H1 (cell line): Measurements from ENCODE around the gene APEH. TPM values are rescaled to one million over a fixed set of nuclear protein-coding genes. Genes with fewer than 3 reads are reported as not detected.

Experiments
- CTCF ChIA-PET: fragments of 300-600 bp; sonication (Branson Sonifier 250); formaldehyde crosslinking; loops from one replicate; lab custom pipeline; 2021; ENCODE audit not compliant: partially characterized antibody; lab: Charles Lee
- POLR2A ChIA-PET: fragments of 300-600 bp; sonication (Branson Sonifier 250); formaldehyde crosslinking; loops from one replicate; lab custom pipeline; 2021; ENCODE audit warnings: inconsistent platforms; ENCODE audit not compliant: partially characterized antibody; lab: Charles Lee
- DNase-seq, 2 experiments: peaks; one replicate each; pipeline versions ENCODE4 v3.0.0 to v3.0.0-alpha.2; 2010 to 2022; ENCODE audit warnings: low spot score in 2 of 2, low read depth in 1 of 2, mixed read lengths in 1 of 2
- FAIRE-seq: peaks from 2 replicates; lab custom pipeline; 2011; peaks lifted over from hg19 to GRCh38; lab: Jason Lieb, UNC
- H2AFZ ChIP-seq: 2 replicates; pipeline ENCODE4 v1.8.1; 2012; ENCODE audit warnings: low read length, inconsistent platforms
- H2AK5ac ChIP-seq: 2 replicates; pipeline ENCODE4 v1.6.1; 2013; ENCODE audit warnings: low read depth, low read length
- H2BK120ac ChIP-seq: replicated peaks from 2 replicates; pipeline ENCODE3; 2013; ENCODE audit warnings: low read depth, low read length, inconsistent platforms
- H2BK12ac ChIP-seq: 2 replicates; pipeline ENCODE4 v1.6.1; 2013; ENCODE audit warnings: low read depth, low read length
- H2BK15ac ChIP-seq: 2 replicates; pipeline ENCODE4 v1.6.1; 2013; ENCODE audit warnings: low read length
- H2BK20ac ChIP-seq: 2 replicates; pipeline ENCODE4 v1.6.1; 2013; ENCODE audit warnings: low read length
- H2BK5ac ChIP-seq: 2 replicates; pipeline ENCODE4 v1.6.1; 2013; ENCODE audit warnings: low read depth, low read length
- H3K14ac ChIP-seq: 2 replicates; pipeline ENCODE4 v1.6.1; 2013; ENCODE audit warnings: inconsistent platforms; ENCODE audit not compliant: insufficient read length
- H3K18ac ChIP-seq: 2 replicates; pipeline ENCODE4 v1.6.1; 2013; ENCODE audit warnings: low read length; ENCODE audit errors: extremely low read depth
- H3K23ac ChIP-seq: 2 replicates; pipeline ENCODE4 v1.6.1; 2013; ENCODE audit warnings: inconsistent platforms; ENCODE audit not compliant: insufficient read length
- H3K23me2 ChIP-seq: 2 replicates; pipeline ENCODE4 v1.6.1; 2013; ENCODE audit warnings: low read depth, low read length
- H3K27ac ChIP-seq: 2 replicates; pipeline ENCODE4 v1.6.1; 2011; ENCODE audit warnings: low read depth, low read length, inconsistent platforms
- H3K27me3 ChIP-seq, 4 experiments: replicated peaks in 1 of 4; 1 replicate in 1 of 4; 2 replicates in 3 of 4; pipeline versions ENCODE4 v1.6.1 to v1.8.1; 2011 to 2013; ENCODE audit warnings: low read length in 3 of 4, mild to moderate bottlenecking in 3 of 4, inconsistent platforms in 2 of 4, mixed read lengths in 2 of 4, moderate library complexity in 1 of 4; ENCODE audit not compliant: control insufficient read depth in 3 of 4, insufficient read depth in 3 of 4; ENCODE audit errors: extremely low read depth in 1 of 4
- H3K36me3 ChIP-seq, 4 experiments: 2 replicates each; pipeline versions ENCODE4 v1.6.1 to v1.8.1; 2011 to 2013; ENCODE audit warnings: mild to moderate bottlenecking in 4 of 4, low read length in 3 of 4, moderate library complexity in 2 of 4, control low read depth in 1 of 4, inconsistent platforms in 1 of 4; ENCODE audit not compliant: insufficient read depth in 4 of 4, control insufficient read depth in 2 of 4
- H3K4ac ChIP-seq: replicated peaks from 2 replicates; pipeline ENCODE3; 2013; ENCODE audit warnings: low read length, low read depth, mixed read lengths, inconsistent platforms; ENCODE audit not compliant: insufficient read length
- H3K4me1 ChIP-seq, 4 experiments: replicated peaks in 1 of 4; 1 replicate in 1 of 4; 2 replicates in 3 of 4; pipeline versions ENCODE4 v1.6.1 to v1.8.1; 2011 to 2013; ENCODE audit warnings: low read length in 3 of 4, inconsistent platforms in 2 of 4, mixed read lengths in 1 of 4; ENCODE audit not compliant: insufficient read depth in 4 of 4, control insufficient read depth in 3 of 4
- H3K4me2 ChIP-seq, 2 experiments: 2 replicates each; pipeline versions ENCODE4 v1.6.1 to v1.8.1; 2011 to 2013; ENCODE audit warnings: low read depth in 2 of 2, low read length in 2 of 2, control low read depth in 1 of 2, inconsistent platforms in 1 of 2, mild to moderate bottlenecking in 1 of 2; ENCODE audit not compliant: insufficient read depth in 1 of 2
- H3K4me3 ChIP-seq, 4 experiments: fragments of 200-600, 300-600 bp in 1 of 4; sonication (generic), shearing (Covaris generic), sonication (Bioruptor Twin) in 1 of 4; 2 replicates each; pipeline versions ENCODE4 v1.5.1 to v1.8.1; 2011 to 2016; ENCODE audit warnings: low read length in 4 of 4, low read depth in 3 of 4, control low read depth in 2 of 4, inconsistent platforms in 2 of 4, mild to moderate bottlenecking in 2 of 4, mixed read lengths in 1 of 4, moderate library complexity in 1 of 4; ENCODE audit not compliant: insufficient read depth in 2 of 4; ENCODE audit errors: extremely low read depth in 1 of 4
- H3K56ac ChIP-seq: replicated peaks from 2 replicates; pipeline ENCODE3; 2013; ENCODE audit warnings: low read depth, mild to moderate bottlenecking, mixed read lengths, low read length, inconsistent platforms; ENCODE audit not compliant: insufficient read length
- H3K79me1 ChIP-seq: 2 replicates; pipeline ENCODE4 v1.6.1; 2013; ENCODE audit warnings: low read depth, low read length, control low read depth
- H3K79me2 ChIP-seq, 2 experiments: 2 replicates each; pipeline versions ENCODE4 v1.6.1 to v1.8.1; 2012 to 2013; ENCODE audit warnings: low read length in 2 of 2, mild to moderate bottlenecking in 2 of 2, inconsistent platforms in 1 of 2; ENCODE audit not compliant: insufficient read depth in 2 of 2, control insufficient read depth in 1 of 2
- H3K9ac ChIP-seq, 4 experiments: replicated peaks in 1 of 4; 1 replicate in 1 of 4; 2 replicates in 3 of 4; pipeline versions ENCODE4 v1.6.1 to v1.8.1; 2011 to 2013; ENCODE audit warnings: low read depth in 3 of 4, low read length in 3 of 4, control low read depth in 2 of 4, mild to moderate bottlenecking in 2 of 4, moderate library complexity in 2 of 4, inconsistent platforms in 1 of 4; ENCODE audit errors: extremely low read depth in 1 of 4
- H3K9me3 ChIP-seq, 2 experiments: 2 replicates each; pipeline versions ENCODE4 v1.6.1 to v1.8.1; 2012 to 2013; ENCODE audit warnings: mild to moderate bottlenecking in 2 of 2, moderate library complexity in 2 of 2, control low read depth in 1 of 2, inconsistent platforms in 1 of 2, low read depth in 1 of 2, low read length in 1 of 2, mixed read lengths in 1 of 2; ENCODE audit not compliant: insufficient read depth in 2 of 2
- H4K20me1 ChIP-seq, 2 experiments: replicated peaks in 1 of 2; 2 replicates each; pipeline versions ENCODE3 to v1.8.1; 2011 to 2013; ENCODE audit warnings: inconsistent platforms in 2 of 2, low read length in 2 of 2, mild to moderate bottlenecking in 1 of 2; ENCODE audit not compliant: insufficient read depth in 2 of 2, control insufficient read depth in 1 of 2
- H4K5ac ChIP-seq: 2 replicates; pipeline ENCODE4 v1.6.1; 2013; ENCODE audit warnings: low read length, low read depth, mixed read lengths, inconsistent platforms; ENCODE audit not compliant: insufficient read length
- H4K8ac ChIP-seq: 2 replicates; pipeline ENCODE4 v1.8.0; 2013; ENCODE audit warnings: mild to moderate bottlenecking, moderate library complexity, low read length, inconsistent platforms; ENCODE audit not compliant: insufficient read depth; ENCODE audit errors: extremely low read depth
- H4K91ac ChIP-seq: replicated peaks from 2 replicates; pipeline ENCODE3; 2013; ENCODE audit warnings: low read length, mixed read lengths, inconsistent platforms; ENCODE audit not compliant: insufficient read length
- BCL11A ChIP-seq, 2 experiments: IDR thresholded peaks; one replicate each; pipeline ENCODE4 v1.6.1; 2011; ENCODE audit warnings: low read depth in 2 of 2, low read length in 2 of 2, mild to moderate bottlenecking in 2 of 2
- MAX ChIP-seq: IDR thresholded peaks from 2 replicates; pipeline ENCODE4 v1.6.1; 2012; ENCODE audit warnings: inconsistent platforms
- WGBS, 2 experiments: shearing (Covaris generic) in 1 of 2; methylation state at CpG; one replicate each; pipeline versions ENCODE4 v1.1.6 to v1.1.7; 2013 to 2015; ENCODE audit warnings: low lambda C conversion rate in 2 of 2, mixed read lengths in 2 of 2, inconsistent platforms in 1 of 2, low coverage in 1 of 2, missing lambda C conversion rate in 1 of 2; ENCODE audit not compliant: insufficient replicate concordance in 2 of 2, insufficient coverage in 1 of 2, insufficient read length in 1 of 2; ENCODE audit errors: extremely low coverage in 1 of 2, missing lambda C conversion rate in 1 of 2; 5-methylcytosine and 5-hydroxymethylcytosine counted together
- polyA plus RNA-seq, 7 experiments: library from polyadenylated mRNA; depleted of rRNA in 3 of 7; stranded (reverse) in 5 of 7; unstranded in 2 of 7; fragments of >200 nt in 5 of 7; fragments of 200-250 nt in 2 of 7; gene quantifications; 1 replicate in 5 of 7; 2 replicates in 1 of 7; 4 replicates in 1 of 7; pipeline versions ENCODE4 v1.2.1 to v1.2.3, GENCODE V29; 2011 to 2013; ENCODE audit warnings: missing spikeins in 2 of 7, mixed read lengths in 2 of 7
- total RNA-seq: library from RNA; stranded (reverse); fragmentation: NEBNext Ultra II Directional; extraction: Animal tissue kit (Norgen Biotek cat#: 25700); gene quantifications from 2 replicates; pipeline ENCODE4 v1.2.1, GENCODE V29; 2021

Gene APEH
- total and polyA plus RNA-seq, 2 of the 8 experiments (the other 6 are each of a cell fraction or from before 2014, with no cell fraction given) = 222 to 260 TPM

- Histone ChIP-seq H2AK5ac (no peak overlapping the region), H3K4me3 (no peak overlapping the region), H2BK15ac (no peak overlapping the region), H3K9me3 (no peaks in the 10 kb centered on the region), H3K9ac (no peak overlapping the region), H4K5ac (no peak overlapping the region), H3K56ac (no peak overlapping the region), H2BK5ac (no peak overlapping the region), H3K23ac (no peak overlapping the region), H3K27me3 (no peaks in the 10 kb centered on the region), H3K23me2 (no peaks in the 10 kb centered on the region), H4K20me1 (no peaks in the 10 kb centered on the region), H4K8ac (no peak overlapping the region), H2BK20ac (no peak overlapping the region), H2BK120ac (no peak overlapping the region), H2BK12ac (no peak overlapping the region), H3K14ac (no peak overlapping the region), H3K4me1 (peaks cover 0 to 8% (median under 1%) of the 10 kb centered on the region in 4 experiments; a peak in 1 of 7 replicates), H3K4ac (no peak overlapping the region), H3K4me2 (no peak overlapping the region), H4K91ac (no peak overlapping the region), H2AFZ (no peak overlapping the region), H3K27ac (no peak overlapping the region), H3K36me3 (no peaks in the 10 kb centered on the region), H3K18ac (no peak overlapping the region), H3K79me2 (no peaks in the 10 kb centered on the region), H3K79me1 (no peaks in the 10 kb centered on the region; the same call in 1 of the 2 replicates)
- POLR2A ChIA-PET = interaction anchor here (0.6 kb wide), 1 partner anchor 11 kb away, joined by 3 read pairs; no protein-coding TSS in a partner anchor
- WGBS, 2 experiments = 98% methylated on average over 22 of the region's 22 CpGs; no CpG with 5 or more reads in 1 of the 2 experiments
- FAIRE-seq (no peak), DNase-seq (no peak)
- CTCF ChIA-PET = interaction anchor here (1.2 to 3.9 kb wide), 3 partner anchors 10 to 122 kb away, joined by 3 to 21 read pairs (median 20); no protein-coding TSS in a partner anchor
- no peak for TF ChIP-seq MAX
- no peak for TF ChIP-seq BCL11A (IDR thresholded peaks at IDR 0.05; ENCODE audit: low read depth in 2 of 2, low read length in 2 of 2)
These were observed 12.1 kb upstream of the APEH start for GRCh38 chr3:49662021-49662420.
